Measurements from ENCODE around the gene MEIS1. TPM values are rescaled to one million over a fixed set of nuclear protein-coding genes. Genes with fewer than 3 reads are reported as not detected.

The MEIS1 gene
- total and polyA plus RNA-seq, 2 experiments from 2014 or later = 115 to 121 TPM

DNA sequence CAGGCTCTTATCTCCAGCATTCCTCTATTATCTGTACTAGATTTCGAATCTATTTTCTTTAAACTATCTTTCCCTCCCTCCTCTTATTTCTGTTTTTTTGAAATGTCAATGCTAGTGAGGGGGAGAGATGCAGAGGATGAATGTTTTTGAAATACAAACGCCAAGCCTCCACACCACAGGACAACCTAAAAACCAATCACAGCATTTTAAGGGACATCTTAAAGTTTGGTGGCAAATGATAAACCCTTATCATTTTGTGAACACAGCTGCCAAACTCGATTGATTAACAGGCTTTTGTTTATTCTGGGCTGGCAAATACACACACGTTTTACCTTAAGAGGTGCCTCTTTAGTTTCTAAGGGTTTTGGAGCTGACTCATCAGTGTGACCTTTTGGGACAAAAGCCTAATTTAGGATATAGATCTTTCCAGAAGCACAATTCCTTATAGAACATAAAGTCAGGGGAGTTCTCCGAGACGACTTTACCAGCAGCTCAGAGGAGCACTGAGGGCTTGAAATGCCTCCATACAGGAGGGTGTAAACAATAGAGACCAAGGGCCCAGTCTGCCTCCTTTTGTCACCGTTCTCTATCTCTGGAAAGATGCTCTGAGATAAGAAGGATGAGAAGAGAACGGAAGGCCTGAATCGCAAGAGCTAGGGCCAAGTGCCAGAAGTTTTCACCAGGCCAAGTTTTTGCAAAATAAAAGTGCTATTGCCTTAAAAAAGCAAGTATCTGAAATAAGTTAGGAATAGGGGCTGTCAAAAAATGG, 4.2 kb upstream of the MEIS1 start:
- DNase-seq (ENCODE audit: low read depth in 1 of 2, low spot score in 1 of 2) = no peak
- peak overlapping the region; percentile 99 for H3K27ac ChIP-seq
- H3K27me3 ChIP-seq = no peaks in the 10 kb centered on the region
- H3K36me3 ChIP-seq = no peaks in the 10 kb centered on the region
- no peaks in the 10 kb centered on the region for H3K9me3 ChIP-seq (ENCODE audit: low read depth)
- H3K4me1 ChIP-seq (ENCODE audit: low read depth) = peaks cover 34% of the 10 kb centered on the region
- peak overlapping the region; percentile 94 for H3K4me3 ChIP-seq
- TF ChIP-seq, protein P1, sequence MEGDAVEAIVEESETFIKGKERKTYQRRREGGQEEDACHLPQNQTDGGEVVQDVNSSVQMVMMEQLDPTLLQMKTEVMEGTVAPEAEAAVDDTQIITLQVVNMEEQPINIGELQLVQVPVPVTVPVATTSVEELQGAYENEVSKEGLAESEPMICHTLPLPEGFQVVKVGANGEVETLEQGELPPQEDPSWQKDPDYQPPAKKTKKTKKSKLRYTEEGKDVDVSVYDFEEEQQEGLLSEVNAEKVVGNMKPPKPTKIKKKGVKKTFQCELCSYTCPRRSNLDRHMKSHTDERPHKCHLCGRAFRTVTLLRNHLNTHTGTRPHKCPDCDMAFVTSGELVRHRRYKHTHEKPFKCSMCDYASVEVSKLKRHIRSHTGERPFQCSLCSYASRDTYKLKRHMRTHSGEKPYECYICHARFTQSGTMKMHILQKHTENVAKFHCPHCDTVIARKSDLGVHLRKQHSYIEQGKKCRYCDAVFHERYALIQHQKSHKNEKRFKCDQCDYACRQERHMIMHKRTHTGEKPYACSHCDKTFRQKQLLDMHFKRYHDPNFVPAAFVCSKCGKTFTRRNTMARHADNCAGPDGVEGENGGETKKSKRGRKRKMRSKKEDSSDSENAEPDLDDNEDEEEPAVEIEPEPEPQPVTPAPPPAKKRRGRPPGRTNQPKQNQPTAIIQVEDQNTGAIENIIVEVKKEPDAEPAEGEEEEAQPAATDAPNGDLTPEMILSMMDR (IDR thresholded peaks at IDR 0.05; ENCODE audit: low read depth, low read length) = no peak

DNA sequence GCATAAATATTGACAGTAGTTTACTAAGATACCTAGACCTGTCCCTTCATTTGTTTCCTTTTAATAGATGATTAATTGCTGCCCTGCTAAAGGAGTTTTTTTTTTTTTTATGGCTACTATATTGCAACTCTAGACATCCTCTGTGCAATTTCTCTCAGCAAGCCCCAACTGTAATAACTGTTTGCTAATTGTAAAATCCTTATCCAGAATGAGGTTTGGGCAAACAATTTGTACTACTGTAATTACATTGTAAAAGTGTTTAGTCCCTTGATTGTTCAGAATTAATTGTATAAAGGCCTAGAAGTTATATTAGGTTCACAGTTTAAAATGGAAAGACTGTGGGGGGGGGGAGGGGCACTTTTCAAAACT, 3.7 kb upstream of the MEIS1 start:
- no peak for DNase-seq (ENCODE audit: low read depth in 1 of 2, low spot score in 1 of 2)
- no peaks in the 10 kb centered on the region for H3K36me3 ChIP-seq
- H3K27me3 ChIP-seq = no peaks in the 10 kb centered on the region
- TF ChIP-seq, protein P1 (IDR thresholded peaks at IDR 0.05; ENCODE audit: low read depth, low read length) = no peak
- peaks cover 34% of the 10 kb centered on the region for H3K4me1 ChIP-seq (ENCODE audit: low read depth)
- H3K9me3 ChIP-seq (ENCODE audit: low read depth) = no peaks in the 10 kb centered on the region
- peak overlapping the region; percentile 94 for H3K4me3 ChIP-seq
- peak overlapping the region; percentile 99 for H3K27ac ChIP-seq

DNA sequence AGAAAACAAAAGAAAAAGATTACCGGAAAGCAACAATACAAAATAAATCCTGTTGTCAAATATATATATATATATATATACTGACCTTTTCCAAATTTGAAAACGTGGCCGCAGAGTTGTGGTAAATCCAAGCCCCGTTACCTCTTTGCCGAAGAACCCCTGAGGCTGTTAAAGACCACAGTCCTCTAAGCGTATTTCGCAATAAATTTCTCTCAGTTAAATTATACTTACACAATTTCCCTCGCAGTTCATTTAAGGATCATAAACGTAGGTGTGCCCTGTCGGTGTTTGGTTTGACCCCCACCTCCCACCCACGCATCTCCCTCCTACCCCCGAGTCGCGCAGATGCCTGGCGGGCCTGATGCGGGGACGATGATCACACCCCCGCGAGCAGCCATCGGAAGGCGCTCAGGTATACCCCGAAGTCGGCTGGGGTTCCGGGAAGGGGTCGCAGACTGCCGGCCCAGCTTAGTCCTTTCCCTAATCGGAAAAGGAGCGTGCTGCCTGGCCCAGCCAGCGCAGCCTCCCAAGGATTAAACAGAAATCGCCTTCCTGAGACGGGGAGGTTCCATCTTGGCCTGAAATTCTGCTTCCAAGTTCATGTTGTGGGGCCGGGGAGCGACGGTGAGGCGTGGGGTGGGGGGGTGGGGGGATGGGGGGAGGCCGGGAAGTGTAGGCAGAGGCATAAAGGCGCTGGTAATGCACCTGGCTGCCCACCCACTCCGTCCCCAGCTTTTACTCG, 2.9 kb upstream of the MEIS1 start:
- peaks cover 33% of the 10 kb centered on the region for H3K4me1 ChIP-seq (ENCODE audit: low read depth)
- H3K36me3 ChIP-seq = no peaks in the 10 kb centered on the region
- H3K4me3 ChIP-seq = peak overlapping the region; percentile 94
- H3K27ac ChIP-seq = peak overlapping the region; percentile 99
- H3K27me3 ChIP-seq = no peaks in the 10 kb centered on the region
- TF ChIP-seq, protein P1 (IDR thresholded peaks at IDR 0.05; ENCODE audit: low read depth, low read length) = no peak
- H3K9me3 ChIP-seq (ENCODE audit: low read depth) = no peaks in the 10 kb centered on the region
- DNase-seq (ENCODE audit: low read depth in 1 of 2, low spot score in 1 of 2) = peak in 1 of 2 donors; percentile 17

DNA sequence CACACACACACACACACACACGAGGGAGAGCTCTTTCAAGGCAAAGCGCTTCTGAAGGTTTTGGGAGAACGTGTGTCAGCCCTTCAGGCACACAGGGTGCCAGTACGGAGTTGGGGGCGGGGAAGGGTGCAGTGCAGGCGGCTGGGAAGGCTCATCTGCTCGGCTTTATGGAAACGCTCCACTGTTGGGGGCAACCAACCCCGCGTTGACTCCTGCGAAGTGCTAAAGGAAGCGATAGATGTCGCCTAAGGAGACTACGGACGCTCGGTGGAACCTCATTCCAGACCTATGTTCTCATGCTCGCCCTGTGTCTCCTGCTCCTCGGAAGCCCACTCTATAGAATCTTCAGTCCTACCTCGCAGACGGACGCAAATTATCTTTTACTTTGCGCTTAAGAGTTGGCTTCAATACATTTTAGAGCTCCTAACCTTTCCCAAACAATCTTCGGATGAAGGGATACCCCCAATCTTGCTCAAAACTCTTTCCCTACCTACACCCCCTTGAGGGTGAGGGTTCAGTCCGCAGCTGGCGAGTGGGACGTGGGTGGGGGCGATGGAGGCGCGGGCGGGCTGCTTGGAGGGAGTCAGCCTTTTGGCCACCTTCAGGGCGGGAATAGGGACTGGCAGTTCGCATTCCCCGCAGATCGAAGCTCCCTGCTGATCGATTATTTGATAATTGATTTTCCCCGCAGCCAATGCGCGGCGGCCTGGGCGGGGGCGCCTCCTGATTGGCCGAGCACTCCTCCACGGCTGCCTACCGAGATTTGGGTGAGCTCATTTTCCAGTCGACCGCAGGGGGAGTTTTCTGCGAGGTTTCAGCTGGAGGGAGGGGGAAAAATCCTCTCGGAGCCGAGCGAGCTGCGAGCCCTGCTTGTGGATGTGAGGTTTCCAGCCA, 1.9 kb upstream of the MEIS1 start:
- Histone ChIP-seq H3K4me1 (ENCODE audit: low read depth) (peaks cover 23% of the 10 kb centered on the region), H3K4me3 (peak overlapping the region; percentile 94), H3K36me3 (no peaks in the 10 kb centered on the region), H3K27ac (peak overlapping the region; percentile 99), H3K27me3 (no peaks in the 10 kb centered on the region), H3K9me3 (ENCODE audit: low read depth) (no peaks in the 10 kb centered on the region)
- peak; percentile 97 to 98 for DNase-seq (ENCODE audit: low read depth in 1 of 2, low spot score in 1 of 2)
- TF ChIP-seq, protein P1 (IDR thresholded peaks at IDR 0.05; ENCODE audit: low read depth, low read length) = no peak

DNA sequence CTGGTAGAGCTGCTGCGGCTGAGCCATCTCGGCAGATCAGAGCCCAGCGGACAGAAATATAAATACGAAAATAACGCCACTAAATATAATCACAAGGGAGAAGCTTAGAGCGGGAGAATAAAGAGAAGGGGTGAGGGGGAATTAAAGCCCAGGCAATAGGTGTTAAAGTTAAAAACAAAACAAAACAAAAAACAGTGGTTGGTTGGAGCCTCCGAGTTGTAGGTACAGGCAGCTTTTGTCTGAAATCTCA, 1.3 kb upstream of the MEIS1 start:
- peak overlapping the region; percentile 99 for H3K27ac ChIP-seq
- peak overlapping the region; percentile 94 for H3K4me3 ChIP-seq
- peaks cover 21% of the 10 kb centered on the region for H3K4me1 ChIP-seq (ENCODE audit: low read depth)
- H3K36me3 ChIP-seq = peaks cover 5% of the 10 kb centered on the region
- H3K9me3 ChIP-seq (ENCODE audit: low read depth) = no peaks in the 10 kb centered on the region
- DNase-seq (ENCODE audit: low read depth in 1 of 2, low spot score in 1 of 2) = no peak
- H3K27me3 ChIP-seq = no peaks in the 10 kb centered on the region
- TF ChIP-seq, protein P1 (IDR thresholded peaks at IDR 0.05; ENCODE audit: low read depth, low read length) = no peak
